Liver (tissue), 9 donors: Measurements from ENCODE around the gene CCR2. TPM values are rescaled to one million over a fixed set of nuclear protein-coding genes. Genes with fewer than 3 reads are reported as not detected.

Experiments
- DNase-seq: peaks from one replicate; pipeline ENCODE4 v3.0.0-alpha.2; 2017; ENCODE audit warnings: low spot score
- H3K27ac ChIP-seq, 2 donors: one replicate each; pipeline ENCODE4 v1.7.0; 2013; ENCODE audit warnings: inconsistent platforms in 2 of 2, low read length in 2 of 2, control low read depth in 1 of 2, low read depth in 1 of 2, mild to moderate bottlenecking in 1 of 2
- H3K27me3 ChIP-seq, 4 donors: one replicate each; pipeline versions ENCODE4 v1.6.1 to v1.7.0; 2013; ENCODE audit warnings: low read length in 3 of 4, inconsistent platforms in 1 of 4, mild to moderate bottlenecking in 1 of 4, moderate library complexity in 1 of 4; ENCODE audit not compliant: control insufficient read depth in 4 of 4, insufficient read depth in 4 of 4
- H3K36me3 ChIP-seq, 4 donors: one replicate each; pipeline versions ENCODE4 v1.6.1 to v1.7.0; 2013; ENCODE audit warnings: low read length in 3 of 4, mild to moderate bottlenecking in 3 of 4, low read depth in 1 of 4, moderate library complexity in 1 of 4; ENCODE audit not compliant: control insufficient read depth in 4 of 4, insufficient read depth in 3 of 4
- H3K4me1 ChIP-seq, 4 donors: one replicate each; pipeline versions ENCODE4 v1.6.1 to v1.7.0; 2013; ENCODE audit warnings: low read length in 3 of 4, mild to moderate bottlenecking in 3 of 4, moderate library complexity in 1 of 4; ENCODE audit not compliant: control insufficient read depth in 4 of 4, insufficient read depth in 4 of 4
- H3K4me3 ChIP-seq, 3 donors: one replicate each; pipeline versions ENCODE4 v1.6.1 to v1.7.0; 2013; ENCODE audit warnings: low read length in 3 of 3, control low read depth in 1 of 3, low read depth in 1 of 3, mild to moderate bottlenecking in 1 of 3
- H3K9ac ChIP-seq, 2 donors: one replicate each; pipeline ENCODE4 v1.7.0; 2013; ENCODE audit warnings: low read length in 2 of 2, mild to moderate bottlenecking in 2 of 2, moderate library complexity in 2 of 2, control low read depth in 1 of 2, low read depth in 1 of 2
- H3K9me3 ChIP-seq, 4 donors: one replicate each; pipeline versions ENCODE4 v1.6.1 to v1.7.0; 2013; ENCODE audit warnings: low read length in 3 of 4; ENCODE audit not compliant: control insufficient read depth in 4 of 4
- EGR1 ChIP-seq, 2 donors: IDR thresholded peaks; 2 replicates each; pipeline ENCODE4 v1.6.1; 2016 to 2018; ENCODE audit warnings: antibody characterized with exemption in 2 of 2, low read depth in 2 of 2
- FOXA1 ChIP-seq: IDR thresholded peaks from 2 replicates; pipeline ENCODE4 v1.6.1; 2016; ENCODE audit warnings: antibody characterized with exemption
- FOXA2 ChIP-seq: IDR thresholded peaks from 2 replicates; pipeline ENCODE4 v1.6.1; 2016; ENCODE audit warnings: antibody characterized with exemption
- GABPA ChIP-seq, 2 donors: IDR thresholded peaks in 1 of 2; conservative IDR thresholded peaks in 1 of 2; 2 replicates each; pipeline ENCODE4 v1.6.1; 2016; ENCODE audit warnings: antibody characterized with exemption in 2 of 2, mild to moderate bottlenecking in 1 of 2, moderate library complexity in 1 of 2
- HNF4A ChIP-seq, 2 donors: conservative IDR thresholded peaks; 2 replicates each; pipeline ENCODE4 v1.6.1; 2016; ENCODE audit warnings: antibody characterized with exemption in 2 of 2, mild to moderate bottlenecking in 2 of 2
- HNF4G ChIP-seq: IDR thresholded peaks from 2 replicates; pipeline ENCODE4 v1.6.1; 2016; ENCODE audit warnings: antibody characterized with exemption
- JUND ChIP-seq, 2 donors: IDR thresholded peaks; 2 replicates each; pipeline ENCODE4 v1.6.1; 2016; ENCODE audit warnings: antibody characterized with exemption in 2 of 2
- NR2F2 ChIP-seq: IDR thresholded peaks from 2 replicates; pipeline ENCODE4 v1.6.1; 2016; ENCODE audit warnings: antibody characterized with exemption
- RAD21 ChIP-seq, 2 donors: IDR thresholded peaks; 2 replicates each; pipeline ENCODE4 v1.6.1; 2016; ENCODE audit warnings: antibody characterized with exemption in 2 of 2, mild to moderate bottlenecking in 2 of 2
- RXRA ChIP-seq, 2 donors: IDR thresholded peaks; 2 replicates each; pipeline ENCODE4 v1.6.1; 2017 to 2018; ENCODE audit warnings: antibody characterized with exemption in 2 of 2, mild to moderate bottlenecking in 1 of 2
- SP1 ChIP-seq: IDR thresholded peaks from 2 replicates; pipeline ENCODE4 v1.6.1; 2018; ENCODE audit warnings: antibody characterized with exemption, mild to moderate bottlenecking
- TAF1 ChIP-seq: conservative IDR thresholded peaks from 2 replicates; pipeline ENCODE4 v1.6.1; 2016; ENCODE audit warnings: antibody characterized with exemption, mild to moderate bottlenecking
- YY1 ChIP-seq: IDR thresholded peaks from 2 replicates; pipeline ENCODE4 v1.6.1; 2016; ENCODE audit warnings: antibody characterized with exemption, mild to moderate bottlenecking
- WGBS: extraction: QIAGEN DNeasy Blood & Tissue Kit; methylation state at CpG from one replicate; pipeline ENCODE4 v1.1.7; 2013; 5-methylcytosine and 5-hydroxymethylcytosine counted together
- polyA plus RNA-seq, 2 donors: library from polyadenylated mRNA; stranded (reverse) in 1 of 2; unstranded in 1 of 2; fragments of 200-250 nt in 1 of 2; fragments of >200 nt in 1 of 2; fragmentation: Nextera tagmentation in 1 of 2; extraction: Ambion mirVana in 1 of 2; gene quantifications; one replicate each; pipeline versions ENCODE4 v1.2.1 to v1.2.3, GENCODE V29; 2013 to 2015
- total RNA-seq, 2 donors: library from RNA; depleted of rRNA; stranded (reverse); fragments of >200 nt; gene quantifications; one replicate each; pipeline ENCODE4 v1.2.3, GENCODE V29; 2014
- TF ChIP-seq, protein P1 (sequence below): fragments of 150-350 bp; IDR thresholded peaks from 2 replicates; pipeline ENCODE4 v1.5.1; 2017; ENCODE audit warnings: improper control_type of control experiment, low read depth, low read length; ENCODE audit not compliant: missing input control
- TF ChIP-seq, protein P2 (sequence below): IDR thresholded peaks from 2 replicates; pipeline ENCODE4 v1.6.1; 2016; ENCODE audit warnings: antibody characterized with exemption
- TF ChIP-seq, protein P3 (sequence below): IDR thresholded peaks from 2 replicates; pipeline ENCODE4 v1.6.1; 2016; ENCODE audit warnings: antibody characterized with exemption
- TF ChIP-seq, protein P4 (sequence below): IDR thresholded peaks from 2 replicates; pipeline ENCODE4 v1.6.1; 2016; ENCODE audit warnings: antibody characterized with exemption, mild to moderate bottlenecking
- TF ChIP-seq, protein P5 (sequence below): IDR thresholded peaks from 2 replicates; pipeline ENCODE4 v1.6.1; 2016; ENCODE audit warnings: antibody characterized with exemption
- donor health status: healthy.
- donor health status: healthy.
- donor health status: healthy.
- donor health status: healthy.
- donor health status: healthy.

The CCR2 gene
- total and polyA plus RNA-seq, 4 donors: 0.68 to 3.4 (median 2.4) TPM

DNA sequence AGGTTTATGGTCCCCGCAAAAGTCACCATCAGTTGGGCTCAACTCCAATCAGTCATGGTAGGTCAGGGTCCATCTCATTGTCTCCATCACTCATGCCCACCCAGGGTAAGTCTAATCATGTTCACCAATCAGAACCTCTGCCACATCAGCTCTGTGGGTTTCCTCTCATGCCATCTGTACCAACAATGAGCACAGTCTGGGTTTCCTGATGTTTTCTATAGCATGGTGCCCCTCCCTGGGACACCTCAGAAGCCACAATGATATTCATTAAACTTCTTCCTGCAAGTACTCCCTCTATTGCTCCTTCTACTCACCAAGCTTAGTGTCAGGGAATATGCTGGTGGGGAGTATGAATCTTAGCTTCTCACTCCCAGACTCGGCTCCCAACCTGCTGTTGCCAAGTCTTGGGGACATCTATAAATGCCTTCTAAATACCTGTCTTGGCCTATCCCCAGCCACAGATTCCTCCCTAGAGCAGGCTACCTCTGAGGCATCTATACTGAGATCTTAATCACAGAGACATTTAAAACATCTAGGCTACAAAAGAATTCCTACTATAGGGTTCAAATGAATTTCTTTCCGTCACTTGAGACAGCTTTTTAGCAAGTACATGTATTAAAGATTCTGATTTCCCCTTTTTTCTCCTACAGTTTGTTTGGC lies 5.0 kb upstream of the CCR2 start (continued):
- TF ChIP-seq JUND (IDR thresholded peaks at IDR 0.05) (no peak), RXRA (IDR thresholded peaks at IDR 0.05) (no peak), FOXA1 (no peak), TAF1 (no peak)
- TF ChIP-seq, protein P1, sequence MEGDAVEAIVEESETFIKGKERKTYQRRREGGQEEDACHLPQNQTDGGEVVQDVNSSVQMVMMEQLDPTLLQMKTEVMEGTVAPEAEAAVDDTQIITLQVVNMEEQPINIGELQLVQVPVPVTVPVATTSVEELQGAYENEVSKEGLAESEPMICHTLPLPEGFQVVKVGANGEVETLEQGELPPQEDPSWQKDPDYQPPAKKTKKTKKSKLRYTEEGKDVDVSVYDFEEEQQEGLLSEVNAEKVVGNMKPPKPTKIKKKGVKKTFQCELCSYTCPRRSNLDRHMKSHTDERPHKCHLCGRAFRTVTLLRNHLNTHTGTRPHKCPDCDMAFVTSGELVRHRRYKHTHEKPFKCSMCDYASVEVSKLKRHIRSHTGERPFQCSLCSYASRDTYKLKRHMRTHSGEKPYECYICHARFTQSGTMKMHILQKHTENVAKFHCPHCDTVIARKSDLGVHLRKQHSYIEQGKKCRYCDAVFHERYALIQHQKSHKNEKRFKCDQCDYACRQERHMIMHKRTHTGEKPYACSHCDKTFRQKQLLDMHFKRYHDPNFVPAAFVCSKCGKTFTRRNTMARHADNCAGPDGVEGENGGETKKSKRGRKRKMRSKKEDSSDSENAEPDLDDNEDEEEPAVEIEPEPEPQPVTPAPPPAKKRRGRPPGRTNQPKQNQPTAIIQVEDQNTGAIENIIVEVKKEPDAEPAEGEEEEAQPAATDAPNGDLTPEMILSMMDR: no peak
- TF ChIP-seq, protein P2, sequence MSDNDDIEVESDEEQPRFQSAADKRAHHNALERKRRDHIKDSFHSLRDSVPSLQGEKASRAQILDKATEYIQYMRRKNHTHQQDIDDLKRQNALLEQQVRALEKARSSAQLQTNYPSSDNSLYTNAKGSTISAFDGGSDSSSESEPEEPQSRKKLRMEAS: no peak

DNA sequence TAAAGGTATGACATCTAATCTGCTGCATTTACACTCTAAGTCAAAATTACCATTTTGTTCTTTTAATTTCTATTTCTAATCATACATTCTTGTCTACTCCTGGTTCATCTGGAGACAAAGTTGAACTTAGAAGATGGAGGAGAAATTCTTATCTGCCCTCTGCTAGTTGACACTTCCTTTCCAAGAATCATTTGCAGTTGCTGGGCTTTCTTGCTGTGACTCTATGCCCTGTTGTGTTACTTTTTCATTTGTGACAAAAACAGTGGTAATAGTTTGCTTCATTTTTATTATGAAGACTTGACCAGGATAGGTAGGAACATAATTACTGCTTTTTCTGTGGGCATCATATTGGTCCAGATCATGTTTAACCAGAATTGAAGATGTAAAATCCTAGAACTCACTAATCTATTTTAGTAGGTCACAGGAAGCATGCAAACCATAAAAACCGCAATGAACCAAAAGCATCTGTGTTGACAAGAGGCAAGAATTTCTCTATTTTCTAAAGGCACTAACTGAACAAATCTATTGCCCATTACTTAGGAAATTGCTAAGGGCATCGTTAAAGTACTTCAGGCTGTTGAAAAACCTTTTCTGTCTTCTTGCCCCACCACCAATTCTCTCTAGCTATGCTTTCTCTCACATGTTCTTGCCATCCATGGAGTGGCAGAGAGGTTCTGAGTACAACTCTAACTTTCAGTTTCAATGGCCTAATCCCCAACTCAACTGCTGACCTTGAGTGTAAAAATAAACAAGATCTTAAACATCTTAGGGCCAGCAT lies 4.2 kb upstream of the CCR2 start:
- WGBS: 68% methylated on average over 2 of the region's 2 CpGs
- Histone ChIP-seq H3K9me3 (no peaks in the 10 kb centered on the region), H3K27me3 (peaks cover 0 to 3% (median 0%) of the 10 kb centered on the region in 4 donors), H3K9ac (no peak overlapping the region), H3K27ac (no peak overlapping the region), H3K4me3 (no peak overlapping the region), H3K36me3 (no peaks in the 10 kb centered on the region), H3K4me1 (no peaks in the 10 kb centered on the region)
- TF ChIP-seq, protein P1: no peak
- no peak for TF ChIP-seq RAD21 (IDR thresholded peaks at IDR 0.05)
- TF ChIP-seq, protein P3, sequence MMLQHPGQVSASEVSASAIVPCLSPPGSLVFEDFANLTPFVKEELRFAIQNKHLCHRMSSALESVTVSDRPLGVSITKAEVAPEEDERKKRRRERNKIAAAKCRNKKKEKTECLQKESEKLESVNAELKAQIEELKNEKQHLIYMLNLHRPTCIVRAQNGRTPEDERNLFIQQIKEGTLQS: no peak
- no peak for TF ChIP-seq SP1
- TF ChIP-seq NR2F2: no peak
- TF ChIP-seq, protein P4, sequence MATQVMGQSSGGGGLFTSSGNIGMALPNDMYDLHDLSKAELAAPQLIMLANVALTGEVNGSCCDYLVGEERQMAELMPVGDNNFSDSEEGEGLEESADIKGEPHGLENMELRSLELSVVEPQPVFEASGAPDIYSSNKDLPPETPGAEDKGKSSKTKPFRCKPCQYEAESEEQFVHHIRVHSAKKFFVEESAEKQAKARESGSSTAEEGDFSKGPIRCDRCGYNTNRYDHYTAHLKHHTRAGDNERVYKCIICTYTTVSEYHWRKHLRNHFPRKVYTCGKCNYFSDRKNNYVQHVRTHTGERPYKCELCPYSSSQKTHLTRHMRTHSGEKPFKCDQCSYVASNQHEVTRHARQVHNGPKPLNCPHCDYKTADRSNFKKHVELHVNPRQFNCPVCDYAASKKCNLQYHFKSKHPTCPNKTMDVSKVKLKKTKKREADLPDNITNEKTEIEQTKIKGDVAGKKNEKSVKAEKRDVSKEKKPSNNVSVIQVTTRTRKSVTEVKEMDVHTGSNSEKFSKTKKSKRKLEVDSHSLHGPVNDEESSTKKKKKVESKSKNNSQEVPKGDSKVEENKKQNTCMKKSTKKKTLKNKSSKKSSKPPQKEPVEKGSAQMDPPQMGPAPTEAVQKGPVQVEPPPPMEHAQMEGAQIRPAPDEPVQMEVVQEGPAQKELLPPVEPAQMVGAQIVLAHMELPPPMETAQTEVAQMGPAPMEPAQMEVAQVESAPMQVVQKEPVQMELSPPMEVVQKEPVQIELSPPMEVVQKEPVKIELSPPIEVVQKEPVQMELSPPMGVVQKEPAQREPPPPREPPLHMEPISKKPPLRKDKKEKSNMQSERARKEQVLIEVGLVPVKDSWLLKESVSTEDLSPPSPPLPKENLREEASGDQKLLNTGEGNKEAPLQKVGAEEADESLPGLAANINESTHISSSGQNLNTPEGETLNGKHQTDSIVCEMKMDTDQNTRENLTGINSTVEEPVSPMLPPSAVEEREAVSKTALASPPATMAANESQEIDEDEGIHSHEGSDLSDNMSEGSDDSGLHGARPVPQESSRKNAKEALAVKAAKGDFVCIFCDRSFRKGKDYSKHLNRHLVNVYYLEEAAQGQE: no peak
- TF ChIP-seq FOXA2: no peak
- no peak for TF ChIP-seq RXRA (IDR thresholded peaks at IDR 0.05)
- TF ChIP-seq JUND (IDR thresholded peaks at IDR 0.05): no peak
- TF ChIP-seq GABPA (IDR thresholded peaks at IDR 0.05 in 1 of 2, conservative IDR thresholded peaks at IDR 0.05 in 1 of 2): no peak
- TF ChIP-seq HNF4A (conservative IDR thresholded peaks at IDR 0.05): no peak
- TF ChIP-seq YY1: no peak
- no peak for TF ChIP-seq EGR1 (IDR thresholded peaks at IDR 0.05; ENCODE audit: low read depth in 2 of 2)
- TF ChIP-seq, protein P2: no peak
- TF ChIP-seq TAF1: no peak
- TF ChIP-seq FOXA1: no peak
- TF ChIP-seq, protein P5, sequence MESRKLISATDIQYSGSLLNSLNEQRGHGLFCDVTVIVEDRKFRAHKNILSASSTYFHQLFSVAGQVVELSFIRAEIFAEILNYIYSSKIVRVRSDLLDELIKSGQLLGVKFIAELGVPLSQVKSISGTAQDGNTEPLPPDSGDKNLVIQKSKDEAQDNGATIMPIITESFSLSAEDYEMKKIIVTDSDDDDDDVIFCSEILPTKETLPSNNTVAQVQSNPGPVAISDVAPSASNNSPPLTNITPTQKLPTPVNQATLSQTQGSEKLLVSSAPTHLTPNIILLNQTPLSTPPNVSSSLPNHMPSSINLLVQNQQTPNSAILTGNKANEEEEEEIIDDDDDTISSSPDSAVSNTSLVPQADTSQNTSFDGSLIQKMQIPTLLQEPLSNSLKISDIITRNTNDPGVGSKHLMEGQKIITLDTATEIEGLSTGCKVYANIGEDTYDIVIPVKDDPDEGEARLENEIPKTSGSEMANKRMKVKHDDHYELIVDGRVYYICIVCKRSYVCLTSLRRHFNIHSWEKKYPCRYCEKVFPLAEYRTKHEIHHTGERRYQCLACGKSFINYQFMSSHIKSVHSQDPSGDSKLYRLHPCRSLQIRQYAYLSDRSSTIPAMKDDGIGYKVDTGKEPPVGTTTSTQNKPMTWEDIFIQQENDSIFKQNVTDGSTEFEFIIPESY: no peak
- TF ChIP-seq HNF4G: no peak
- DNase-seq: no peak
